OCI-LY7 (cell line): ENCODE data around the gene TBC1D1. TPM values are rescaled to one million over a fixed set of nuclear protein-coding genes. Genes with fewer than 3 reads are reported as not detected.

Experiments used
- BruUV-seq: library from RNA; stranded (reverse); fragments of 400-500 nt; replicated peaks from 2 replicates; lab custom pipeline; 2021; lab: Mats Ljungman, UMichigan
- CTCF ChIA-PET: fragments of 300-600 bp; sonication (Branson Sonifier 250); formaldehyde crosslinking; loops from one replicate; lab custom pipeline; 2022; ENCODE audit warnings: antibody characterized with exemption; ENCODE audit not compliant: unreplicated experiment; lab: Charles Lee
- POLR2A ChIA-PET: fragments of 300-600 bp; sonication (Branson Sonifier 250); formaldehyde crosslinking; loops from one replicate; lab custom pipeline; 2022; ENCODE audit warnings: antibody characterized with exemption; lab: Charles Lee
- DNase-seq: peaks from one replicate; pipeline ENCODE4 v3.0.0-alpha.2; 2015; ENCODE audit warnings: low spot score
- H2AFZ ChIP-seq: fragments of 200-600 bp; sonication (generic), shearing (Covaris generic); 2 replicates; pipeline ENCODE4 v1.6.1; 2014; ENCODE audit warnings: mild to moderate bottlenecking, antibody characterized with exemption, low read length, moderate library complexity
- H3K27ac ChIP-seq: fragments of 200-600 bp; sonication (generic); 2 replicates; pipeline ENCODE4 v1.5.1; 2014; ENCODE audit warnings: mixed run types, low read depth, mild to moderate bottlenecking, moderate library complexity, low read length, inconsistent platforms; ENCODE audit not compliant: poor library complexity, severe bottlenecking
- H3K36me3 ChIP-seq: fragments of 200-600 bp; sonication (generic); 2 replicates; pipeline ENCODE4 v1.6.1; 2014; ENCODE audit warnings: mild to moderate bottlenecking, antibody characterized with exemption, low read length, moderate library complexity, mixed read lengths; ENCODE audit not compliant: insufficient read depth
- H3K4me1 ChIP-seq: fragments of 200-600 bp; sonication (generic); 2 replicates; pipeline ENCODE4 v1.5.1; 2014; ENCODE audit warnings: mild to moderate bottlenecking, low read length; ENCODE audit not compliant: insufficient read depth, poor library complexity, severe bottlenecking
- H3K4me2 ChIP-seq: fragments of 200-600 bp; sonication (generic); 2 replicates; pipeline ENCODE4 v1.6.1; 2014; ENCODE audit warnings: mild to moderate bottlenecking, low read length
- H3K4me3 ChIP-seq: fragments of 200-600 bp; sonication (generic); 2 replicates; pipeline ENCODE4 v1.5.1; 2014; ENCODE audit warnings: mild to moderate bottlenecking, low read depth, low read length; ENCODE audit not compliant: poor library complexity, severe bottlenecking
- H3K79me2 ChIP-seq: fragments of 200-600 bp; sonication (generic); 2 replicates; pipeline ENCODE4 v1.6.1; 2016; ENCODE audit warnings: low read depth, mild to moderate bottlenecking, low read length, moderate library complexity, mixed read lengths; ENCODE audit not compliant: insufficient read depth
- H3K9me2 ChIP-seq: fragments of 200-600 bp; sonication (generic); 2 replicates; pipeline ENCODE4 v1.6.1; 2016; ENCODE audit warnings: mild to moderate bottlenecking, low read length, mixed read lengths; ENCODE audit not compliant: insufficient read depth
- H3K9me3 ChIP-seq: fragments of 200-600 bp; sonication (generic); 2 replicates; pipeline ENCODE4 v1.6.1; 2014; ENCODE audit warnings: mild to moderate bottlenecking, mixed run types, low read length, mixed read lengths
- H4K20me1 ChIP-seq: fragments of 200-600 bp; sonication (generic); 2 replicates; pipeline ENCODE4 v1.6.1; 2014; ENCODE audit warnings: mild to moderate bottlenecking, antibody characterized with exemption, low read length, moderate library complexity, mixed read lengths; ENCODE audit not compliant: insufficient read depth
- EZH2phosphoT487 ChIP-seq: fragments of 200-600 bp; sonication (generic); IDR thresholded peaks from 2 replicates; pipeline ENCODE4 v1.6.1; 2018; ENCODE audit warnings: low read depth, borderline replicate concordance, mild to moderate bottlenecking, mixed run types, antibody characterized with exemption, low read length, moderate library complexity, mixed read lengths
- intact Hi-C: fragments of 100-400 bp; cut with micrococcal nuclease; formaldehyde crosslinking; loops from one replicate; pipeline ENCODE4 v1.10.0; 2022; ENCODE audit not compliant: unreplicated experiment
- total RNA-seq, 2 experiments: library from RNA; depleted of rRNA in 1 of 2; stranded (reverse); fragments of >200 nt in 1 of 2; shearing (Covaris generic) in 1 of 2; gene quantifications; 2 replicates each; pipeline ENCODE4 v1.2.3, GENCODE V29; 2014 to 2022
- TF ChIP-seq, protein P1 (sequence below): fragments of 200-600 bp; sonication (generic); conservative IDR thresholded peaks from 2 replicates; pipeline ENCODE4 v1.5.1; 2014; ENCODE audit warnings: mild to moderate bottlenecking, antibody characterized with exemption, low read length, moderate library complexity, mixed read lengths

The TBC1D1 gene
- total RNA-seq, 2 experiments from 2014 or later = 539 to 545 TPM

DNA sequence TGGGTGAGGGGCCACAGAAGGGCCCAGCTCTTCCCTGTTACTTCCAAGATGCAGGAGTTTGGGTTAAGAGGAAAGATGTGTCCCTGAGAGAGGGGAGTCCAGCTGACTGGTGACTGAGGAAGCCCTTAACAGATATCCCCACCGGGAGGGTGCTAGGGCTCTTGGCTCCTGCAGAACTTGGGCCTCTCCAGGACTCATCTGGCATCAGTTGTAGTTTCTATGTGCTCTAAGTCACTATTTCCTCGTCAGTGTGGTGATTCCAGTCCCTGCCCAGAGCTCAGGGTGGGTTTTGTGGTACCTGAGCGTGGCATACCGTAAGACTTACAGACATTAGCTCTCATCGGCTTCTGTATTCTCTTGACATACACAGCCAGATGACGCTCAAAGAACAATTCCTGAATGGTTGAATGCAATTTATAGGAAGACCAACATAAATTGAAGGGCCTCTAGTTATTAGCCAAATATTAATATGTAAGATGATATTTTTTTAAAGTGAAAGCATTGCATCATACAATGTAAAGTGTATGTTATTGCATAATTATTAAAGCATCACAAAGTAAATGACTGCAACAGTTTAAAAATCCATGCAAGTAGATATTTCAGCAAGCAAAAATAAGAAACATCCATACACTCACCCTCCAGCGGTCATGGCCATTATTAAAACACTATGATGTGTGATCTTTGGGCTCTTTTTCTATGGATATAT, 264.9 kb downstream of the TBC1D1 start:
- H3K4me1 ChIP-seq = no peaks in the 10 kb centered on the region
- intact Hi-C loops = no loop called here
- ChIA-PET POLR2A (interaction anchor here (0.5 to 0.7 kb wide), 2 partner anchors 86 to 1780 kb away, joined by 3 to 4 read pairs; no protein-coding TSS in a partner anchor), CTCF (interaction anchor here (0.5 to 0.6 kb wide), 2 partner anchors 513 to 633 kb away, joined by 3 to 5 read pairs; no protein-coding TSS in a partner anchor)
- BruUV-seq = no TSS peak
- H3K4me3 ChIP-seq = no peak overlapping the region
- H3K9me3 ChIP-seq = no peaks in the 10 kb centered on the region
- H3K79me2 ChIP-seq = no peaks in the 10 kb centered on the region
- no peak overlapping the region for H3K27ac ChIP-seq
- no peak overlapping the region for H3K4me2 ChIP-seq
- no peaks in the 10 kb centered on the region for H4K20me1 ChIP-seq
- TF ChIP-seq EZH2phosphoT487 = no peak
- TF ChIP-seq, protein P1, sequence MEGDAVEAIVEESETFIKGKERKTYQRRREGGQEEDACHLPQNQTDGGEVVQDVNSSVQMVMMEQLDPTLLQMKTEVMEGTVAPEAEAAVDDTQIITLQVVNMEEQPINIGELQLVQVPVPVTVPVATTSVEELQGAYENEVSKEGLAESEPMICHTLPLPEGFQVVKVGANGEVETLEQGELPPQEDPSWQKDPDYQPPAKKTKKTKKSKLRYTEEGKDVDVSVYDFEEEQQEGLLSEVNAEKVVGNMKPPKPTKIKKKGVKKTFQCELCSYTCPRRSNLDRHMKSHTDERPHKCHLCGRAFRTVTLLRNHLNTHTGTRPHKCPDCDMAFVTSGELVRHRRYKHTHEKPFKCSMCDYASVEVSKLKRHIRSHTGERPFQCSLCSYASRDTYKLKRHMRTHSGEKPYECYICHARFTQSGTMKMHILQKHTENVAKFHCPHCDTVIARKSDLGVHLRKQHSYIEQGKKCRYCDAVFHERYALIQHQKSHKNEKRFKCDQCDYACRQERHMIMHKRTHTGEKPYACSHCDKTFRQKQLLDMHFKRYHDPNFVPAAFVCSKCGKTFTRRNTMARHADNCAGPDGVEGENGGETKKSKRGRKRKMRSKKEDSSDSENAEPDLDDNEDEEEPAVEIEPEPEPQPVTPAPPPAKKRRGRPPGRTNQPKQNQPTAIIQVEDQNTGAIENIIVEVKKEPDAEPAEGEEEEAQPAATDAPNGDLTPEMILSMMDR = no peak
- no peaks in the 10 kb centered on the region for H3K9me2 ChIP-seq
- no peak overlapping the region for H2AFZ ChIP-seq
- H3K36me3 ChIP-seq = no peaks in the 10 kb centered on the region
- no peak for DNase-seq

DNA sequence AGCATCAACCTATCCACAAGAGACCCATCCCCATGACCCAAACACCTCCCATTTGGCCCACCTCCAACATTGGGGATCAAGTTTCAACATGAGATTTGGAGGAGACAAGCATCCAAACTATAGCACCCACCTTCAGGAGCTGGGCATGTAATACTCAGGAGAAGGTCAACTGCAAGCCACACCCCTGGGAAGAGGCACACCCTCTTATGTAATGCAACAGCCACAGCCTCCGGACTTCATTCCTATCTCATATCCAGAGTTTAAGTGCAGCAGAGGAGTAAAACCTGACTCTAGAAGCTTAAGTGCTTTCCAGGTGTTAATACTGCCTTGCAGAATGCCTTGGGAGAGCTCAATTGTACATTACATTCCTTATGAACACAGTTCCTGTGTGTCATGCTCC, 266.7 kb downstream of the TBC1D1 start:
- H3K4me3 ChIP-seq = no peak overlapping the region
- H3K36me3 ChIP-seq = no peaks in the 10 kb centered on the region
- intact Hi-C loops = no loop called here
- DNase-seq = no peak
- POLR2A ChIA-PET = no interaction called here
- BruUV-seq = no TSS peak
- no peaks in the 10 kb centered on the region for H4K20me1 ChIP-seq
- no peak for TF ChIP-seq EZH2phosphoT487
- TF ChIP-seq, protein P1 = no peak
- H3K79me2 ChIP-seq = no peaks in the 10 kb centered on the region
- no peaks in the 10 kb centered on the region for H3K9me2 ChIP-seq
- CTCF ChIA-PET = no interaction called here
- no peaks in the 10 kb centered on the region for H3K4me1 ChIP-seq
- H3K27ac ChIP-seq = no peak overlapping the region
- no peak overlapping the region for H3K4me2 ChIP-seq
- H3K9me3 ChIP-seq = no peaks in the 10 kb centered on the region
- H2AFZ ChIP-seq = no peak overlapping the region
